ENCODE results near the gene TRIM63.
A peak's percentile ranks its signal among the peaks of the same experiment; 100 is the strongest.

Gene TRIM63

GRCh38 chr1:26067432-26067911 lies at the start of gene TRIM63:
Gene TRIM63, minus strand, starts transcription at chr1:26067630. Its CDS starts 136 bp downstream, at chr1:26067494.
- H3K4me3 ChIP-seq (ENCODE audit: low read depth, low read length): no peak within 1 kb of the TSS
- no peak for DNase-seq (ENCODE audit: low read depth)
- no peak for TF ChIP-seq CTCF (conservative IDR thresholded peaks at IDR 0.05; ENCODE audit: low read depth, low read length)

- DNase-seq (ENCODE audit: low read depth): no peak
- H3K4me3 ChIP-seq (ENCODE audit: low read depth, low read length): no peak overlapping the region
- no peak for TF ChIP-seq CTCF (conservative IDR thresholded peaks at IDR 0.05; ENCODE audit: low read depth, low read length)
Measured at GRCh38 chr1:26114165-26114927, 46.9 kb upstream of the TRIM63 start.

GRCh38 chr1:26112407-26112775 lies 45.0 kb upstream of the TRIM63 start:
- no peak for DNase-seq (ENCODE audit: low read depth)
- peak overlapping the region; percentile 100 for H3K4me3 ChIP-seq (ENCODE audit: low read depth, low read length)
- no peak for TF ChIP-seq CTCF (conservative IDR thresholded peaks at IDR 0.05; ENCODE audit: low read depth, low read length)

GRCh38 chr1:26111530-26112406 lies 44.3 kb upstream of the TRIM63 start, which contains the start of gene PDIK1L:
Gene PDIK1L, plus strand, starts transcription at chr1:26111824. Its CDS starts 2,485 bp downstream, at chr1:26114309.
- no peak for TF ChIP-seq CTCF (conservative IDR thresholded peaks at IDR 0.05; ENCODE audit: low read depth, low read length)
- H3K4me3 ChIP-seq (ENCODE audit: low read depth, low read length): peak within 1 kb of the TSS; percentile 100
- DNase-seq (ENCODE audit: low read depth): peak; percentile 98

GRCh38 chr1:26110731-26111529 lies 43.5 kb upstream of the TRIM63 start:
- H3K4me3 ChIP-seq (ENCODE audit: low read depth, low read length): peak overlapping the region; percentile 100
- no peak for TF ChIP-seq CTCF (conservative IDR thresholded peaks at IDR 0.05; ENCODE audit: low read depth, low read length)
- DNase-seq (ENCODE audit: low read depth): peak; percentile 70

All from choroid plexus epithelial cell (primary cell).